Subcutaneous adipose tissue (tissue), 4 donors: ENCODE measurements around the gene TMEM63C. TPM values are rescaled to one million over a fixed set of nuclear protein-coding genes. Genes with fewer than 3 reads are reported as not detected.

ENCODE experiments used
- CTCF ChIP-seq: fragments of 450-650 bp; IDR thresholded peaks from one replicate; pipeline ENCODE4 v1.5.1; 2016; ENCODE audit warnings: low read depth, mild to moderate bottlenecking, control low read depth, antibody characterized with exemption, moderate library complexity
- total RNA-seq, 4 donors: library from RNA; depleted of rRNA; stranded (reverse); fragments of >200 nt; gene quantifications; one replicate each; pipeline ENCODE4 v1.1.0, GENCODE V29; 2016

TMEM63C gene
- total RNA-seq, 4 donors from 2014 or later, result 0.17 TPM; not detected in 3

GRCh38 chr14:77206877-77207389, 25.3 kb downstream of the TMEM63C start:
- TF ChIP-seq CTCF, result no peak

GRCh38 chr14:77208291-77208978, 26.8 kb downstream of the TMEM63C start:
- TF ChIP-seq CTCF, result no peak

- no peak for TF ChIP-seq CTCF
These were observed 27.4 kb downstream of the TMEM63C start for GRCh38 chr14:77208979-77209318.

- no peak for TF ChIP-seq CTCF
These were observed 30.7 kb downstream of the TMEM63C start for GRCh38 chr14:77212097-77212870.

- TF ChIP-seq CTCF, result no peak
These were observed 31.5 kb downstream of the TMEM63C start for GRCh38 chr14:77212943-77213678.

- TF ChIP-seq CTCF, result no peak
These were observed 32.0 kb downstream of the TMEM63C start for GRCh38 chr14:77213679-77214016.

GRCh38 chr14:77214216-77214615, 32.6 kb downstream of the TMEM63C start:
- no peak for TF ChIP-seq CTCF
